ENCODE measurements around the gene MCOLN3. TPM values are rescaled to one million over a fixed set of nuclear protein-coding genes. Genes with fewer than 3 reads are reported as not detected.

The MCOLN3 gene
- total and polyA plus RNA-seq, 2 of the 4 experiments (the other 2 are of a cell fraction): 0.03 TPM; not detected in 1

DNA sequence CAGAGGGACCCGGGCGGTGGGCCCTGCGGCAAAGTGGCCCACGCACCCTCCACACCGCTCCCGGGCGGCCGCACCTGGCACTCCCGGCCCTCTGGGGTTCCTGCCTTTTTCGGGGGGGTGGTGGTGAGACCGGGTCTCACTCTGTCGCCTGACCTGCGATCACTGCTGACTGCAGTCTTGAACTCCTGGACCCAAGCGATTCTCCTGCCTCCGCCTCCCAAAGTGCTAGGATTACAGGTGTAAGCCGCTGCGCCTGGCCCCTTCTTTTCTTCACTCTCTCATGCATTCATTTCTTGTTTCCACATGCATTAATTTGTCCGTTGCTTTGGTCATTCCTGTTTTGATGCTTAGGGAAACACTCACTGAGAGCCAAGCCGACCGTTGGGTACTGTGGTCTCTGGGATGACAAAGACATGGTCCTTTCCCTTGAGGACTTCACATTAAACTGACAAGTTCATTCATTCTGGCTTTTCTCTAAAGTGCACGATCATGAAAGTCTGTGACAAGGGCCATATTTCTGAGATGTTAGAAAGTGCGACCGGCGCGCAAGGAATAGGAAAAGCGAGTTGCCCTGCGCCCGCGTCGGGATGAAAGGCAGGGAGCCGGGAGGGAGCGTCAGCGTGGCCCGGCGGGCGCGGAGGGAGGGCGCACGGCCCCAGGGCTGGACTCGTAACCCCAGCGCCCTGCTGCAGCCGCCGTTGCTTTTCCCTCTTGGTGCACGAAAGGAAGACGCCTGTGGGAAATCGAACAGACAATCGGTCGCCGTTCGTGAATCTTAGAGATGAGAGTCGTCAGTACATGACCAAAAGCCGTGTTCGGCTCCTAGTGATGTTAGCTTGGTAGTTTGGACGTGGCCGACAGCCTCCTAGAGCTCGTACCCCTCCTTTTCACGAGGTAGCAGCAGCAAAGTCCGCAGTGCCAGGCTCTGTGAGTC, 50.4 kb downstream of the MCOLN3 start:
- Histone ChIP-seq H3K27me3 (ENCODE audit: control insufficient read depth, insufficient read depth, low read length) (peaks cover 57% of the 10 kb centered on the region), H3K27ac (ENCODE audit: insufficient read depth, low read length) (no peak overlapping the region), H3K9me3 (ENCODE audit: control insufficient read depth, insufficient read depth, low read length) (peaks cover 1% of the 10 kb centered on the region; the same call in 1 of the 2 replicates), H2BK5ac (ENCODE audit: low read depth, low read length, poor library complexity, severe bottlenecking) (no peak overlapping the region), H3K18ac (ENCODE audit: low read depth, low read length) (no peak overlapping the region), H4K8ac (ENCODE audit: low read depth in 2 of 2, low read length in 2 of 2) (no peak overlapping the region), H2AK5ac (ENCODE audit: low read depth, low read length) (no peak overlapping the region), H3K36me3 (ENCODE audit: control insufficient read depth, insufficient read depth, low read length) (no peaks in the 10 kb centered on the region), H3K9me1 (ENCODE audit: insufficient read depth, low read length) (no peaks in the 10 kb centered on the region), H3K79me1 (ENCODE audit: low read depth in 1 of 2, low read length in 2 of 2) (no peaks in the 10 kb centered on the region), H3K9ac (ENCODE audit: low read depth, low read length) (no peak overlapping the region), H3K4me2 (ENCODE audit: low read depth, low read length) (peak overlapping the region; percentile 76), H3K4ac (ENCODE audit: low read depth, low read length) (no peak overlapping the region), H2AFZ (replicated peaks; ENCODE audit: low read length, poor library complexity) (peak overlapping the region; percentile 77), H4K91ac (ENCODE audit: insufficient read depth, low read depth, low read length) (no peak overlapping the region), H2BK20ac (ENCODE audit: low read depth, low read length) (no peak overlapping the region), H3K4me1 (ENCODE audit: control insufficient read depth, insufficient read depth, low read length) (peaks cover 2% of the 10 kb centered on the region; the same call in 1 of the 2 replicates), H4K5ac (ENCODE audit: low read depth, low read length) (no peak overlapping the region), H3K56ac (ENCODE audit: extremely low read depth, insufficient read depth, low read length) (no peak overlapping the region), H3K23ac (ENCODE audit: low read depth, low read length) (no peak overlapping the region), H2AK9ac (replicated peaks; ENCODE audit: low read depth, low read length, poor library complexity) (no peak overlapping the region), H2BK15ac (ENCODE audit: low read depth, low read length) (no peak overlapping the region), H4K20me1 (ENCODE audit: insufficient read depth, low read length) (no peaks in the 10 kb centered on the region), H3K4me3 (ENCODE audit: insufficient read depth, low read depth, low read length) (peak overlapping the region; percentile 8; the same call in 1 of the 2 replicates), H3K14ac (replicated peaks; ENCODE audit: low read depth, low read length) (no peak overlapping the region), H2BK120ac (ENCODE audit: low read depth, low read length) (no peak overlapping the region)
- BruUV-seq (replicated peaks): no TSS peak
- intact Hi-C loops (cut with micrococcal nuclease) (no loop called here), dilution Hi-C loops (cut with HindIII; ENCODE audit: low sequenced_read_pairs, unreplicated experiment) (no loop called here), in situ Hi-C loops (cut with MboI; ENCODE audit: low sequenced_read_pairs) (no loop called here)
- TF ChIP-seq, protein P1, sequence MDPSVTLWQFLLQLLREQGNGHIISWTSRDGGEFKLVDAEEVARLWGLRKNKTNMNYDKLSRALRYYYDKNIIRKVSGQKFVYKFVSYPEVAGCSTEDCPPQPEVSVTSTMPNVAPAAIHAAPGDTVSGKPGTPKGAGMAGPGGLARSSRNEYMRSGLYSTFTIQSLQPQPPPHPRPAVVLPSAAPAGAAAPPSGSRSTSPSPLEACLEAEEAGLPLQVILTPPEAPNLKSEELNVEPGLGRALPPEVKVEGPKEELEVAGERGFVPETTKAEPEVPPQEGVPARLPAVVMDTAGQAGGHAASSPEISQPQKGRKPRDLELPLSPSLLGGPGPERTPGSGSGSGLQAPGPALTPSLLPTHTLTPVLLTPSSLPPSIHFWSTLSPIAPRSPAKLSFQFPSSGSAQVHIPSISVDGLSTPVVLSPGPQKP (IDR thresholded peaks at IDR 0.05; ENCODE audit: borderline replicate concordance, low read depth, low read length): no peak
- ChIA-PET CTCF (no interaction called here), POLR2A (ENCODE audit: unreplicated experiment) (no interaction called here)
- 1% methylated on average over 21 of the region's 58 CpGs; no CpG with 5 or more reads in 1 of the 2 experiments for WGBS, 2 experiments (ENCODE audit: extremely low coverage in 2 of 2, insufficient read length in 1 of 2)
- DNase-seq: peak; percentile 1
- peak; percentile 56 for ATAC-seq (ENCODE audit: low read depth)

Data from IMR-90 (cell line).